Glomerular endothelial cell (primary cell): ENCODE results near the gene DCTN5. TPM values are rescaled to one million over a fixed set of nuclear protein-coding genes. Genes with fewer than 3 reads are reported as not detected.

Source experiments
- DNase-seq: peaks from one replicate; pipeline ENCODE4 v3.0.0-alpha.2; 2011; ENCODE audit warnings: low read depth, low spot score; ENCODE audit errors: extremely low read depth
- total RNA-seq: library from RNA; depleted of rRNA; stranded (reverse); fragments of >200 nt; gene quantifications from 2 replicates; pipeline ENCODE4 v1.2.3, GENCODE V29; 2015

The DCTN5 gene
- total RNA-seq, 1 donor from 2014 or later, result 53.1 TPM

DNA sequence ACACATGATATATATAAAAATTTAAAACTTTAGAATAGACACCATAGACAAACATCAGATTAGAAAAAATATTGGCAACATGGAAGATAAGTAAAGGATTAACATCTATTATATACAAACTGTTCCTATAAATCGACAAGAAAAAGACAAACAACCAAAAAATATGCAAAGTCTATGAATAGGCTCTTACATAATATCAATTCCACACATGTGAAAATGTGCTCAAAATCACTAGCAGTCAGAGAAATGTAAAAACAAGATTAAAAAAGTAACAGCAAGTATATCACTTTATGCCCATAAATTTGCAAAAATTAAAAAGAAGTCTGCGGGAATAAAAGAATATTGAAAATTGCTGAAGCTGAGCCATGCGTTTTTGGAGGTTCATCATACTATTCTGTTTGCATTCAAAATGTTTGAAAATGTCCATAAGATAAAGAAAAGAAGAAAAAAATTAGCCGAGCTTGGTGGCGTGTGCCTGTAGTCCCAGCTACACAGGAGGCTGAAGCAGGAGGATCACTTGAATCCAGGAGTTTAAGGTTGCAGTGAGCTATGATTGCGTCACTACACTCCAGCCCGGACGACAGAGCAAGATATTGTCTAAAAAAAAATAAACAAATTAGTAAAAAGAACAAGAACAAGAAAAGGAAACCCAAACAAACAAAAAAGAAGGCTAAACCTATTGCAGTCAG lies 83.0 kb downstream of the DCTN5 start:
- no peak for DNase-seq

DNA sequence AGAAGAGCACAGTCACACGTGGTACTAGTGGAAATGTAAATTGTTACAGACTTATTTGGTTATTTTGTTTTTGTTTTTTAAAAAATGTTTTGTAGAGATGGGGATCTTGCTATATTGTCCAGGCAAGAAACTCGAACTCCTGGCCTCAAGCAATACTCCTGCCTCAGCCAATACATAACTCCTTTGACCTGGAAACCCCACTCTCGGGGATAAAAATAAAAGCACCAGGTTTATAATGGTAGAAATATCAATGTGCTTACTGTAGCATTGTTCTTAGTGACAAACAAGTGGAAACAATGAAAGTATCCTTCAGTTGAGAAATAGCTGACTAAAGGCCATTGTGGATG lies 83.5 kb downstream of the DCTN5 start:
- no peak for DNase-seq

DNA sequence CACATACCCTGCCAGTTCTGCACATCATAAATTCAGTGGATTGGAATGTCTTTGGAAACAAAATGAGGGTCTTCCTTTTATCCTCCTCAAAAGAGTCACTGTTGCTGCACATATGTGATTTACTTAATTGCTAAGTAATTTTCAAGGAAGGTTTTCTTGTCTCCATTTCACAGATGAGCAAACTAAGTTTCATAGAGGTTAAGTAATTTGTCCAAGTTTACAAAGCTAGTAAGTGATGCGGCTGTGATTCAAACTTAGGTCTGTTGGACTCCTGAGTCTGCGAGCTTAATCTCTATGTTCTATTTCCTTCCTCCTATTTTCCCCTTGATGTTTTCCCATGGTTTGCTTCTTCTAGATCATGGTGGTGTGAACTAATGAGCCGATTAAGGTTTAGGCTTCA lies 85.4 kb downstream of the DCTN5 start:
- no peak for DNase-seq

Other genes with a start within 250 kb of the DCTN5 start
- gene COG7, start 188.3 kb upstream of the DCTN5 start, total RNA-seq, result 9.3 and 21.8 TPM in 2 replicates
- 33.8 and 48.3 TPM in 2 replicates for gene GGA2, start 131.0 kb upstream of the DCTN5 start, total RNA-seq
- 21.3 and 25.7 TPM in 2 replicates for gene EARS2, start 84.1 kb upstream of the DCTN5 start, total RNA-seq
- 105 and 126 TPM in 2 replicates for gene UBFD1, start 83.7 kb upstream of the DCTN5 start, total RNA-seq
- 98.6 and 113 TPM in 2 replicates for gene NDUFAB1, start 45.1 kb upstream of the DCTN5 start, total RNA-seq
- gene PALB2, start 156 bp upstream of the DCTN5 start, total RNA-seq, result 9.5 and 10.6 TPM in 2 replicates
- 22.4 and 25.0 TPM in 2 replicates for gene PLK1, start 37.4 kb downstream of the DCTN5 start, total RNA-seq
- not detected in 2 replicates for gene ERN2, start 71.8 kb downstream of the DCTN5 start, total RNA-seq
- gene CHP2, start 113.6 kb downstream of the DCTN5 start, total RNA-seq, result not detected in 2 replicates
- gene PRKCB, start 194.5 kb downstream of the DCTN5 start, total RNA-seq, result not detected in 2 replicates